ENCODE data around the gene POU2AF1.
"Not testable (repeated sequence)": the region's sequence is repeated elsewhere in the genome, so short reads cannot be mapped to it uniquely, and the experiment has no call there.

Gene POU2AF1

DNA sequence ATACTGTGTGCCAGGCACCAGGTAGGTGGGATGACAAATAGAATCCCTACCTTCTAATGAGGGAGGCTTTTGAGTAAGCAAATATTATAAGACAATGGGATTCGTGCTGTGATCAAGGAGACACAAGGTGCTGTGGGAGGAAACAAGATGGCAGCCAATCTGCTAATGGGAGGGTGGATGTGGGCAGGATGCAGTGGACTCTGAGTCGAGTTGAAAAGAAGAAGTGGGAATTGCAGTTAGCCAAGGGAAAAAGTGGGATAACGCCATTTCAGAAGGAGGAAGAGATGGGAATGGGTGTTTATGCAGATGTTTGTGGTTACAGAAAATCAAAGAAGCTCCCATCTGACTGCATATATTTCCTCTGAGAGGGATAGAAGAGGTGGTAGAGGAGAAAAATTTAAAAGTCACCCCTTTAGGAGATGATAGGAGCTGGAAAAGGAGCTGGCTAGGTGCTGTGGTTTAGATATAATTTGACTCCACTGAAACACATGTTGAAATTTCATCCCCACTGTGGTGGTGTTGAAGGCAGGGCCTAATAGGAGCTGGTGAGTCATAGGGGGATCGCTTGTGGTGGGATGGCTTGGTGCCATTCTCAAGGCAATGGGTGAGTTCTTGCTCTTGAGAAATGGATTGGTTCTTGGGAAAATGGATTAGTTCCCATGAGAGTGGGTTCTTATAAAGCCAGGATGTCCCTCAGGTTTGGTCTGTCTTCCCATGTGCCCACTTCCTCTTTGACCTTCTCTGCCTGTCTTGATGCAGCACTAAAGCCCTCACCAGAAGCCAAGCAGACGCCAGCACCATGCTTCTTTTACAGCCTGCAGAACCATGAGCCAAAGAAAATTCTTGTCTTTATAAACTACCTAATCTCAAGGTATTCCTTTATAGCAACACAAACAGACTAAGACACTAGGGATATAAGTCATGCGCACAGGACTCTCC lies 30.0 kb upstream of the POU2AF1 start:
- no peak for DNase-seq

DNA sequence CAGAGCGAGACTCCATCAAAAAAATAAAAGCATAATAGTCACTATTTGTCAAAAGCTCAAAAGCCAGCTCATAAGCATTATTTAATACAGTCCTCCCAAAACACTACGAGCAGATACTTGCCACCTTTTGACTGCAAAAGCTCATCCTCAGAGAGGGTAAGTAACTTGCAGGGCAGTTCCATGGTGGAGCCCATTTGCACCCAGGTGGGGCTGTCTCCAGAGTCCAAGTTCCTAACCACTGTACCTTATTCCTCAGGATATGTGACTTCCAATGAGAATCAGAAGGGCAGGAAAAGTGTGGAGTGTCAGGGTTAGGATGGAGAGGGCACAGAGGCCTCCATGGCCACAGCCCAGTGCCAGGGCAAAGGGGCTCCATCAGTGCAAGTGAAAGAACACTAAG lies 28.6 kb upstream of the POU2AF1 start:
- no peak for DNase-seq

DNA sequence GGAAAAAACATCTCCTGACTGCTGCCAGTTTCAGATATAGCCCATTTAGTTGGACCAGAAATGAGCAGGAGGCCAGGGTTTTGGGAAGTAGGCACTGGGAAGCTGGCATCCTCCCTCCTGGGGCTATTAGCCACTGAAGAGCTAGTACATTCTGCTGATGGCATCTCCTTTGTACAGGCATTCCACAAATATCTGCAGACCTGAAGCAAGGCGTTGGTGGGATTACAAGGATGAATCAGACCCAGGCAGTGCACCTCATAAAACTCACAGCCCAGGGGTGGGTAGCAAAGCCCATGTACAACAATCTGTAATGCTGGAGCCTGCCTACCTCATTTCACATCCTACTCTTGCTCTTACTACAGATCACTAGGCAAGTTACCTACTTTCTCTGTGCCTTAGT lies 27.5 kb upstream of the POU2AF1 start:
- DNase-seq, result no peak

DNA sequence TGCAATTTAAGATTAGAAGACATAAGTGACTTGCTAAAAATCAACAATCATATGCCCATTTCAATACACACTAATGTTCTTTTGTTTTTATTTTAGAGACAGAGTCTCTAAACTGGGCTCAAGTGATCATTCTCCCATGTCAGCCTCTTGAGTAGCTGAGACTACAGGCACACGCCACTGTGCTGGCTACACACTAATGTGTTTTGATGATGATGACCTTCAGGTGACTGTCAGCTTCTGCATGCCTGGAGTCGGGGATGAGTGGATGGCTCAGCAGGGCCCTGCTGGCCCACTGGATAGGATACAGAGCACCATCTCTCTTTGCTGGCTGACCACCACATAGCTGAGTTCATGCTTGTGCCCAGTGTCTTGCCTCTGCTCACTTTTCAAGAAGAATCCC lies 27.0 kb upstream of the POU2AF1 start:
- DNase-seq, result no peak

DNA sequence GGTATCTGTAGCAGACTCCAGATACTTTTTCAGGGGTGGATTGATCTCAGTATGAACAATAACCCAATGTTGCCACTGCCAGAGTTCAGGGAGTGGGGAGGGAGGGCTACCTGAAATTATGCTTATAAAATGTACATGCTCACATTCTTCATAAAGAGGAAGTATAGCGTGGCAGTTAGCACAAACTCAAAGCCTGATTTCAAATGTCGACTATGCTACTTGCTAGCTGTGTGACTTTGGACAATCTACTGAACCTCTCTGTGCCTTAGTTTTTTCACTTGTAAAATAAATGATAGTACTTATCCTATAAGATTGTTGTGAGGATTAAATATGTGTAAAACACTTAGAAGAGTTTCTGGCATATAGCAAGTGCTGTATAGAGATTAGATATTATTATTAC lies 26.5 kb upstream of the POU2AF1 start:
- no peak for DNase-seq

DNA sequence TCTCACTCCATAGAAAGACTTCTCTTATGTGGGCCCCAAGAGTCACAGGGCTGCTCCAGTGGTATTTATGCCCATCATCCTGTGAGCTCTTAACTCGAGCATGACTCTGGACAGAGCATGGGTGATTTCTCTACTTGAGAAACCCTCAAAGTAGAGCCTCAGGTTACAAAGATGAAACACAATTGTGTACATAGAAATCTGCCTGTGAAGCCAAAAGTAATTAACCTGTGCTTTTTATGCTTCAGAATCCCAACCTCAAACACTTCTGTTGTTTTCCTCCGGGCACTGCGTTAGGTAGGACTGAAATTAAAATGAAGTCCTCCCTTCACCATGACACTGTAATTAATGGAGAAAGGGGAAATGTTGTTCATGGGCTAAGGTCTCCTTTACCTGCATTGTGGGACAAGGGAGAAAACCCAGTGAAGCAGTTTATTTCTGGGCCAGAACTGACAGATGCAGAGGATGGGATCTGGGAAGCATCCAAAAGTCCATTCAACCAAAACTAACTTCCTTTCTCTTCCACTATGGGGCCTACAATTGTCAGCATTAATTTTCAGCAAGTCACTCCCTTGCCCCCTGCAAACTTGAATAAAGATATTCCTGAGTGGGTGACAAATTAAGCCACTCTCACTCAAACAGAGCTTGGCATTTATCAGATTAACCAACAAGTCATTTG lies 24.1 kb upstream of the POU2AF1 start:
- peak; percentile 82 for DNase-seq

DNA sequence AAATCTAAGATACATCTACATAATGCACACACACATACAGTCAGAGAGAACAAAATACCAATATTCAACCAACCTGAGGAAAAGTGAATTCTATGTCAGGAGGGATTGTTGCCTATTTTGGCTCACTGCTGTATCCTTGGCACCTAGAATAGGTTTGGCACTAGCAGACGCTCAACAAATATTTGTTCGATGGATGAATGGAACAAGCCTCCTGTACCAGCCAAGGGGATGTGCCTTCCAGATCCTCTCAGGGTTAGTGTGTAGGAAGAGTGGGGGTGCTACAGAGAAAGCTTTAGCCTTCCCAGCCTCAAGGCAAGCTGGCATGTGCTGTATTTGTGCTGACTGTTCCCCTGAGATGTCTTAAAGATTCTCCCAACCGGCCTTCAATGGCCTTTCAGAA lies 23.3 kb upstream of the POU2AF1 start:
- DNase-seq, result peak; percentile 98

DNA sequence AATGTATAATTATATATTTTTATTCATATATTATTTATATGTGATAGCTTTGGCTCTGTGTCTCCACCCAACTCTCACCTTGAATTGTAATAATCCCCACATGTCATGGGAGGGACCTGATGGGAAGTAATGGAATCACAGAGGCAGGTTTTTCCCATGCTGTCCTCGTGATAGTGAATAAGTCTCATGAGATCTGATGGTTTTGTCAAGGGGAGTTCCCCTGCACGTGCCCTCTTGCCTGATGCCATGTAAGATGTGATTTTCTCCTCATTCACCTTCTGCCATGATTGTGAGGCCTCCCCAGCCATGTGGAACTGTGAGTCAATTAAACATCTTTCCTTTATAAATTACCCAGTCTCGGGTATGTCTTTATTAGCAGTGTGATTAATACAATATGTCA lies 22.9 kb upstream of the POU2AF1 start:
- DNase-seq, result not testable (repeated sequence)

DNA sequence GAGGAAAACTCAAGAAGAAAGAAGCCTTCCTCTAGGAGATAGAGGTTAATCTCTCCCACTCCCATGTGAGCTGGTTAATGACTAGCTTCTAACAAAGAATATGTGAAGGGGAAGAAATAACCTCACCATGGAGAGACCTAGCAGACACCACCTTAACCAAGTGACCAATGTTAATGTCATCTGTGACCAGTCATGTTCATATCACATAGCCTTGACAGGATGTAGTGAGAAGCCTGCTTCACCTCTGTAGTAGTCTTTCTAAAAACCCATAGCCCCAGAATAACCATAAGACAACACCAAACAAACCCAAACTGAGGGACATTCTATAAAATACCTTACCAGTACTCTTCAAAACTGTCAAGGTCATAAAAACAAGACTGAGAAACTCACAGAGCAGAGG lies 21.5 kb upstream of the POU2AF1 start:
- DNase-seq, result no peak

DNA sequence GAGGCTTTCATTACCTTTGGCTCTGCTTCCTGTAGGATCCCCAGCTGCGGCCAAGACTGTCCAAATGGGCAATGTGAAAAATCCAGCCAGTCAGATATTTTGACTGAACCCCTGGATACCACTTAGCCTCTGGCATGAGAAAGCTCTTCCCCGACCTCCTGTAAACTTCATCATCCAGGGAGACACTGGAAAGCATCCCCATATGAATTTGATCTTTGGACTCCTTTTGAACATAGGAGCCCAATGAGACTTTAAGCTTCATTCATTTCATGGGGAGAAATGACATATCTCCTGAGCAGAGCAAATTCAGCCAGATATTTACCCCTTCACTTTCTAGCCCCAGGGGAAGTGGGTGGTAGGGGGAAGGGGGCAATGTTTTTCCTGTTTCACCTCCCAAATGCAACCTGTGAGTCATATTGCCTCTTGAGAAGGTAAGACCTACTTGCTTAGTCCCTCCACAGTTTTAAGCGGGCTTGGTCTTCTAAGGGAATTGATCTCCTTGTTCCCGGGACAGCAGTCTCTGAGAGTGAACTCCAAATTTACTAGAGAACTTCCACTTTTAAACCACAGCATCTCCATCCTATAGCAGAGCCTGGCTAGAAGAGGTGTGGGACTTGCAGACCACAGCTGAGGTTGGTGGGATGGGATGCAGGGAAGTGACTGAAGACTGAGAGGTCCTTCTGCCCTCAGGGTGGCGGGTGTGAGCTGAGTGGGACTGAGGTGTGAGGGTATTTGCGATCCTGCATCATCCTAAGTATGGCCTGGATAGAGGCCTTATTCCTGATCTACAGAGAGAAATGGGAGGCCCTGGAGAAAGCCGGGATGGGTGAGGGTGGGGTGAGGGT lies 20.3 kb upstream of the POU2AF1 start:
- no peak for DNase-seq

DNA sequence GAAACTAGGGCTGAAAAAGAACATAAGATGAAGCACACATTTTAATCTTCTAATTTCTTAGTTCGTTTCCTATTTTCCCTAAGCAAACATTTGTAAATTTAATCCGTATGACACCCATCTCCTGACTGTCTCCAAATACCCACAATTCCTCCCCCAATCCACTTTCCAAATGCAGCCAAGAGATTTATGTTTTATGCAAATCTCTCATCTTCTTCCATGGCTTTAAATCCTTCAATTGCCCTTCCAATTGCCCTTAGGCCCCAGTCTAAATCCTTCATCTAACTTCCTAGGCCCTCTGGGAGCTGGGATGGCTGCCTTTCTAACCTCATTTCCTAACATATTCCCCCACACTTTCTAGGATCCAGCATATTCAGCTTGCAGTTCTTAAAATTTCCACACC lies 18.0 kb upstream of the POU2AF1 start:
- DNase-seq, result no peak

DNA sequence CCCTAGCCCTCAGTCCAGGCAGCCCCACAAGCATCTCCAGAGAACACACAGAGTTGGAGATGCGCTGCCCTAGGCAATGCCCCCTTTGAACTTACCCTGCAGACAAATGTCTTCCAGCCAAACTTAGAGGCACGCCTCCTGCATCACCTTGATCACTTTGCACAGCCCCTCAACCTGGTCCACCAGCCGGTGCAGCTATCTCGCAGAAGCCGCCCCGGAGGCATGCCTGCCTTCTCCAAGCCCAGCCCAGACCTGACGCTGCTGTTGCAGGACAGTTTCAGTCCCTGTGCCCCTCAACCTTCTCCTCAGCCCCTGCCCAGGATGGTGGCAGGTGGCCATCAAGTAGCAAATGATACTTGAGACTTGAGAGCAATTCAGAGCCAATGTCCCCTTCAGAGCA lies 16.7 kb upstream of the POU2AF1 start:
- no peak for DNase-seq

DNA sequence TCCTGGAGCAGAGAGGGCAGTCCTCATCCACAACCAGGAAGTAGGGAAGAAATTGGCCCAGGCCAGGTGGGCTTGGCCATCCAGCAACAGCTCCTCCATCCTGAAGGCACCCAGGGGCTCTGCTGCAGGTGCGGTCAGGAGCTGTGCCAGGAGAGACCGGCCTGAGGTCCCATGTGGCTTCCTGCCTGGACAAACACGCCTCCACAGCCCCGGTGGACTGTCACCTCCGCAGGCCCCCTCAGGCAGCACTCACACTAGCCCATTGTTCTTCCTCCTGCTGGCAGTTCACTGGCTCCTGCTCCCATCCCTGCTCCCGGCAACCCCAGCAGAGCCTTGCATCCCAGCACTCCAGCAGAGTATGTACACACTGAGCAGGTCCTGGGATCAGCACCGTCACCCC lies 16.0 kb upstream of the POU2AF1 start:
- no peak for DNase-seq

DNA sequence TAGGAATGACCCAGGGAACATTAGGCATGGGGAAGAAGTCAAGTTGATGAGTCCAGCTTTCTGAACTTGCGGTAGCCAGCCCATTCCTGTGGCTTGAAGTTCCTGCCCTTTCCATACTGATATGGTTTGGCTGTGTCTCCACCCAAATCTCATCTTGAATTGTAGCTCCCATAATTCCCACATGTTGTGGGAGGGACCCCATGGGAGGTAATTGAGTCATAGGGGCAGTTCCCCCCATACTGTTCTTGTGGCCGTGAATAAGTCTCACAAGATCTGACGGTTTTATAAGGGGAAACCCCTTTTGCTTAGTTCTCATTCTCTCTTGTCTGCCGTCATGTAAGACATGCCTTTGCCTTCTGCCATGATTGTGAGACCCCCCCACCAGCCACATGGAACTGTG lies 15.1 kb upstream of the POU2AF1 start:
- DNase-seq, result not testable (repeated sequence)

DNA sequence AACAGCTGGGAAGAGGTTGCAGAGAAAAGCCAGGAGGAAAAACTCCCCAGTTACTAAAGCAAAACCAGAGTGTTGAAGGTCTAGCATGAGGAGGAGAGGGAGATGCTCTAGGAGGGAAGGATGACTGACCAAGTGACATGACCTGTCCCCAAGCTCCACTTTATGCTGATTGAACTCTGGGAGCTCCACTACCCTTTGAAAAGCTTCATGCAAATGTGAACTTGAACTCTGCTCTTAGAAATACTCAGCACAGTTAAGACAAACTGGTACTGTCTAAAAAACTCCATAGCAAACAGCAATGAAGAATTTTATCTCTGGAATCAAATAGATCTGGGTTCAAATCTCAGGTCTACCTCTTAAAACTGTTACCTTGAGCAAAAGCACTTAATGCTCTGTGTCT lies 14.5 kb upstream of the POU2AF1 start:
- no peak for DNase-seq

DNA sequence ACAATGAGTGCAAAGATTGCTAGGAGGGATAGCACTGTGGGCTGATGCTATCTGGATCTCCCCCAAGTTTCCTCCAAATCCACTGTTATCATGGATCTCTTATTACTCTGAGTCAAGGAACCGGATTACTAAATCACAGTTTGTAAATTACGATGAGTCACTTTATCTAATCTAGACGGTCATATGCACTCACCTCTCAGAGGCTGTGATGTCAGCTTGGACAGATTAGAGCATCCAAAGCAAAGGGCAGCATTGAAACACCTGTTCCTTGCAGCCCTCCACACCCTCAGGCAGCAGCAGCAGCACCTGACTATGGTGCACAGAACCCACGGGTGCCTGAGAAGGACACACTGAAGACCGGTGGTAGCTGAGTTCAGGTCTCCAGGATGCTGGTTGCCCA lies 14.0 kb upstream of the POU2AF1 start:
- no peak for DNase-seq

DNA sequence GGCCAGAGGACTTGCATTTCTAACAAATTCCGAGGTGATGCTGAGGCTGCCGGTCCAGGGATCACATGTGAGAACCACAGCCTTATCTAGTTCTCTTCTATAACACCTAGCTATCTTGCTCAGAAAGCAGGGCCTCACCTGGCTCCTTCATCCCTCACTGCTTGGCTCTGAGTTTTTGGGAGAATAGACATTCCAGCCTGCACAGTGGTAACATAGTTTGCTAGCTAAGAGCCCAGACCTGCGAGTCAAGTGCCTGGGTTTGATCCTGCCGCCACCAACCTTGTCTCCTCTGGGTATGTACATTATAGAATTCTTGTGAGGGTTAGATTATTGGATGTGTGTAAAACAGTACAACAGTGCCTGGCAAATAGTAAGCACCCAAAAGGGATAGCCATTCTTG lies 13.5 kb upstream of the POU2AF1 start:
- DNase-seq, result no peak

DNA sequence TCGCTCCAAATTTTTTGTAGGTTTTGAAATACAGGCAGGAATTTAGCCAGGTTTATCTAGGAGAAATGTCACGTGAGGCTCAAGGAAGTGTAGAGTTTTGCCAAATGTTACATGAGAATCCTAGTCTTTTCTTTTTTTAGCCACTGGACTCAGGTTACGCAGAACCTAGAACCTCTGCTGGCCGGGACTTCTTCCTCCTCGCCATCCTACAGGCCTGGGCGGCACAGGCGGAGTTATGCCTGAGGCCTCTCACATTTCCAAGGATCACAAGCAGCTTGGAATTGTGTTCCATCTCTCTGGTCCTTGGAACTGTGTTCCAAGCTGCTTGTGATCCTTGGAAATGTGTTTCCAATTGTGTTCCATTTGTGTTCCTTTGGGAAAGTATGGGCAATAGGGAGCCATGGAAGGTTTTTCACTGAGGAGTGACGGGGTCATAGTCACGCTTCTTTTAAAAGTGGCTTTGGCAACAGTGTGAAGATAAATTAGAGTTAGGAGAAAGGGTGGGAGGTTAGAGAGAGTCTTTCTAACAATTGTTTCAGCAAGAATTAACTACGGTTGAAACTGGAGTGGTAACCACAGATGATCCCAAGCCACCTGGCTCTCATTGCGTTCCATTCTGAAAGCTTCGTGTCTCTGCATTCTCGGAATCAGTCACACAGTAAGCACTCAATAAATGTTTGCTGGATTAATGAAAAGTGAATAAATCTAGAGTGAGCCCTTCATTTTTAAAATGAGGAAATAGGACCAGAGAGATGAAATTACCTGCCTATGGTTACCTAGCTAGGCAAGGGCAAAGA lies 12.5 kb upstream of the POU2AF1 start:
- peak; percentile 67 for DNase-seq

DNA sequence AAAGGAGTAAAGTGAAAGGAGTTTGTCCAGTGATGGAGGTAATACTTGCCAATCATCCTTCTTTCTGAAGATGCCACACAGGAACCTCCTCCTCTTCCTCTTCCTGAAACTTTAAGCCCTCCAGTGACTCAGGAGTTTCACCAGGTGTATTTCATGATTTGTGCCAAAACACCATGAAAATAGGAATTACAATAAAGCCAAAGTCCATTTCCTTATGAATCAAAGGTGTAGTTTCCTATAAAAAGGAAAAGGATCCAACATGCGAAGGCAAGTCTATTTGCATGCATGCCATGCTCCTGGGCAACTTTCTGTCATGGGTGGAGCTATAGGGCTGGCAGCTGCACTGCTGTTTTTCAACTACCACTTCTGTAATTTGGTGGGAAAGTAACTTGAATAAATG lies 9.8 kb upstream of the POU2AF1 start:
- DNase-seq, result no peak

DNA sequence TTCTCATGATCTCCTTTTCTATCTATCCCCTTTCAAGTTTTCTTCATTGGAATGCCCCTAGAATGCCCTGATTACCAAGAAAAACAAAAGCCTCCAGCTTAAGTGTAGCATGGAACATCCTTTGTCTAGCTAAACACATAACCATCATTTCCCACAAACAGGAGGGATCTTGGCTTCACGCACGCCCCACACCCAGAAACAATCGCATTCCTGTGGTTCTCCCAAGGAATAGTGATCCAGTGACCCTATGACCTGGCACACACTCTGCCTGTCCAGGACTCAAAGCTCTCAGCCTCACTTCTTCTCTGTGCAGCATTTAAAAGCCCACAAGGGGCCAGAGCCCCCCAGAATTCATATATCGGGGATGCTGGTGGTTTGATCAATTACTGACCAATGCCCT lies 9.3 kb upstream of the POU2AF1 start:
- no peak for DNase-seq

DNA sequence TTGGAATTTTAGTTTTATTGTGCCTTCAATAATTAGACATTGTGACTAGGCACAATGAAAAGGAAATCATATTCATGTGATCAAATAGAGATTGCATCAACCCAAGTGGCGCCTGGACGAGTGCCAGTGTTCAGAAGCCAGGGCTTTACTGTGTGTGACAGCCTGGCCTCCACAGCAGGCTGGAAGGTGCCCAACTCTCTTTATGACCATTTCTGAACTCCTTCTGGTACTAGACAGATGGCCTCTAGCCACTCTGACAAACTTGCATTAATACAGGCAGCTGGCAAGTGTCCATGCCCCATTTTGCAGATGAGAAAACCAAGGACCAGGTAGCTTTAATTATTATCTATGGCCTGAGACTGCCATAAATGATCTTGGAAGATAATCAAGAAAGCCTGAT lies 8.3 kb upstream of the POU2AF1 start:
- DNase-seq, result peak; percentile 100

DNA sequence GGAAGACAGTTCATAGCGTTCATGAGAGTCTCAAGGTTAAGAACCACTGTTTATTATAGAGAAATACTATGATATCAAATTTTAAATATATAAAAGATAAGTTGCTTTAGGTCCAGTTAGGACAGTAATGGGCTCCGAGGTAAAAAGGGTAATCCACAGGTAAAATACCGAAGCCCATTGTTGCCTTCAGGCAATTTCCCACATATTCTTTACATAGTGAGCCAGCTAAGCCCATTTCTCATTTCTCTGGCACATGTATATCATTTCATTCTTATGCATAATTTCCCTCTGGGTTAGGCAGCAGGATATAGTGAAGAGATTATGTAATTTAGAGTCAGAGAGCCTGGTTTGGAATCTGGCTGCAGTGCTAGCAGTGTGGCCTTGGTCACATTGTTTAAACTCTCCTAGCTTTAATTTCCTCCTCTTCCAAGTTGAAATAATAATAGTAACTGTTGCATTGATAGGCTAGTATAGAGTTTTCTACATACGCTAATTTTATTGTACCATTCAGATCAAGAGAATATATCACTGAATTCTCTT lies 7.6 kb upstream of the POU2AF1 start:
- peak; percentile 50 for DNase-seq

Measured in NCI-H446 treated with DMSO at 0.1 percent for 48 hours (cell line).